HG02571 (cell line): ENCODE measurements around the gene AGAP2.
"Not testable (repeated sequence)": the region's sequence is repeated elsewhere in the genome, so short reads cannot be mapped to it uniquely, and the experiment has no call there.

Experiments
- ATAC-seq: cut with Tn5 transposase; IDR thresholded peaks from one replicate; pipeline ENCODE4 v1.9.1; 2021; ENCODE audit warnings: mild to moderate bottlenecking, moderate library complexity; ENCODE audit not compliant: unreplicated experiment

AGAP2 gene

DNA sequence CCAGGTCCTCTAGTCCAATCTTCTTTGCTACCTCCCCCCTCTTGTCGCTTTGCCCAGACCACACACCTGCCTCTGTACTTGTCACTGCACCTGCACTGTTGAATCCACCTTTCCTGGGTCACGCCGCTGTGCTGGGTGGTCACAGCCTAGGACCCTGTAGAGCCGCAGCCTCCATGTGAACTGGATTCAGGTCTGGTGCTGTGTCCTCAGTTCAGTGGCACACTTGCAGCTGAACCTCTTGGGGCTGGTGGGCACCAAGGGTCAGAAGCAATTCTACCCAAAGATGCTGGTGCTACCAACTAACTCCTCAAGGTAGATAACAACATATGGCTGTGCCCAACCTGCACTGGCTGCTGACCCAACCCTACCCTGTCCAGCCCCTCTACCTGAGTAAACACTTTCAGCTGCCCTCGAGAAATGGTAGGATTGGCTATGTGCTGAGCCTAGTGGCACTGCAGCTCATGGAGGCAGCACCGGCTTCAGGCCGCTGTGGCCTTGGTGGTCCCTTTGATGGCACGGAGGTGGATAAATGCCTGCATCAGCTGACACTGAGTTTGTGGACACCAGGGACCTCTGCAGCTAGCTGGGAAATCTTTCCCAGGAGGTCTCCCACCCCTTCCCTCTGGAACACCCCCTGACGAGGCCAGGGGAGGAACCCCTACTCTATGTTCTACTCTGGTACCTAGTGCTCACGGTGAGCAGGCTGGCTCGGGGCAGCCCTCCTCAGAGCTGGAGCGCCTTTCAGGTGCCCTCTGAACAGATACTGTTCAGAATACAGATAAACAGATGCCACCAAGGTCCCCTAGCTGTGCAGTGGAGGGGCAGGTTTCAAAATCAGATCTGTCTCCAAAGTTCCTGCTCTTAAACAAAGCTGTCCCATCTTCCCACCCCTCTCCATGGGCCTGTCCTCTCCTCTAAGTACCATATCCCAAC, 14.3 kb downstream of the AGAP2 start:
- no peak for ATAC-seq

DNA sequence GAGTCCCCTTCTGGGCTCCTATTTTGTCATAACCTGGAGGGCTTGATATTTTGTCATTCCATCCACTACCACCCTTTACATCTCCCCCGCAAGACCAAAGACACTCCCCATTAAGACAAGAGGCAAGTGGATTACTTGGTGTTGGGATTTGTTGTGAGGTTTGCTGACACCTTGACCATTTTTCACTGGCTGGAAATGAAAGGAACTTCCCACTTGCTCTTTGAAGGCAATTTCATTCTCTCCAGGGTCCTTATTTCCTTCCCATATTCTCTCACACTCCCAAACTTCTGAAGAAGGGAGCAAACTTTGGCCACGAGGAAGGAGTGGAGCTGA, 14.9 kb downstream of the AGAP2 start:
- no peak for ATAC-seq

GRCh38 chr12:57722716-57723629, 15.6 kb downstream of the AGAP2 start:
- no peak for ATAC-seq

GRCh38 chr12:57721846-57722608, 16.5 kb downstream of the AGAP2 start:
- ATAC-seq: not testable (repeated sequence)

DNA sequence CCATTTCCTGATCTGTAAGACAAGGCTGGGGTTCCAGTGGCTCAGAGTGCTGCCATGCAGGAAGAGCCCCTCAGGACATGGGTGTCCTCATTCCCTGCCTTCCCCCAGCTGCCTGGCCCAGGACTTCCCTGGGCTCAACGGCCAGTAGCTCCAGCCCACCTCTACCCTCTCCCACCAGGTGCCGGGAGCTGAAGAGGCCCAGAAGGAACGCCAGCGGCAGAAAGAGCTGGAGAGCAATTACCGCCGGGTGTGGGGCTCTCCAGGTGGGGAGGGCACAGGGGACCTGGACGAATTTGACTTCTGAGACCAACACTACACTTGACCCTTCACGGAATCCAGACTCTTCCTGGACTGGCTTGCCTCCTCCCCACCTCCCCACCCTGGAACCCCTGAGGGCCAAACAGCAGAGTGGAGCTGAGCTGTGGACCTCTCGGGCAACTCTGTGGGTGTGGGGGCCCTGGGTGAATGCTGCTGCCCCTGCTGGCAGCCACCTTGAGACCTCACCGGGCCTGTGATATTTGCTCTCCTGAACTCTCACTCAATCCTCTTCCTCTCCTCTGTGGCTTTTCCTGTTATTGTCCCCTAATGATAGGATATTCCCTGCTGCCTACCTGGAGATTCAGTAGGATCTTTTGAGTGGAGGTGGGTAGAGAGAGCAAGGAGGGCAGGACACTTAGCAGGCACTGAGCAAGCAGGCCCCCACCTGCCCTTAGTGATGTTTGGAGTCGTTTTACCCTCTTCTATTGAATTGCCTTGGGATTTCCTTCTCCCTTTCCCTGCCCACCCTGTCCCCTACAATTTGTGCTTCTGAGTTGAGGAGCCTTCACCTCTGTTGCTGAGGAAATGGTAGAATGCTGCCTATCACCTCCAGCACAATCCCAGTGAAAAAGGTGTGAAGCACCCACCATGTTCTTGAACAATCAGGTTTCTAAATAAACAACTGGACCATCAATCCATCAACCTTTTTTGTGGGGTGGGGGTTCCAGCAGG, 17.6 kb downstream of the AGAP2 start:
- no peak for ATAC-seq

- ATAC-seq: no peak
These were observed 18.6 kb downstream of the AGAP2 start for GRCh38 chr12:57719777-57720605.

DNA sequence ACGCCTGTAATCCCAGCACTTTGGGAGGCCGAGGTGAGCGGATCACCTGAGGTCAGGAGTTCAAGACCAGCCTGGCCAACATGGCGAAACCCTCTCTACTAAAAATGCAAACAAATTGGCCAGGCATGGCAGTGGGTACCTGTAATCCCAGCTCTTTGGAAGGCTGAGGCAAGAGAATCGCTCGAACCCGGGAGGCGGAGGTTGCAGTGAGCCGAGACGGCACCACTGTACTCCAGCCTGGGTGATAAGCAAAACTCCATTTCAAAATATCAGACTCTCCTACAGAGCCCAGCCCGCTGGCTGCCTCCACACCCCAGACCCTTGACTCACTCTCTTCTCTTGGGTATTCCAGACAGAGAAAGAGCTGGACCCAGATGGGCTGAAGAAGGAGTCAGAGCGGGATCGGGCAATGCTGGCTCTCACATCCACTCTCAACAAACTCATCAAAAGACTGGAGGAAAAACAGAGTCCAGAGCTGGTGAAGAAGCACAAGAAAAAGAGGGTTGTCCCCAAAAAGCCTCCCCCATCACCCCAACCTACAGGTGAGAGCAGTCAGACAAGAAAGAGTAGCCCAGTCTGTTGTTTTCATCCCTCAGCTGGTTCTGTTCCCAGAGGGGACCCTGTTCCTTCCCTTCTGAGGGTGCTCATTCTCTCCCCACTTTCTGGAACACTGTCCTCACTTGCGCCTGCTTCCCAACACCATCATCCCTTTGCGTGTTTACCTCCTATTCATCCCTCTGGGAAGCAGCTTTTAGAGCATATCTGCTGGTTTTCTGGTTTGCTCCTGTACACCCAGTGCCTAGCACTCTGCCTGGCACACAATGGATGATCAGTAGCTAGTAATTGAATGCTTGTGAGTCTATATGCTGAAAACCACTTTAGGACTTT, 19.7 kb downstream of the AGAP2 start:
- no peak for ATAC-seq

DNA sequence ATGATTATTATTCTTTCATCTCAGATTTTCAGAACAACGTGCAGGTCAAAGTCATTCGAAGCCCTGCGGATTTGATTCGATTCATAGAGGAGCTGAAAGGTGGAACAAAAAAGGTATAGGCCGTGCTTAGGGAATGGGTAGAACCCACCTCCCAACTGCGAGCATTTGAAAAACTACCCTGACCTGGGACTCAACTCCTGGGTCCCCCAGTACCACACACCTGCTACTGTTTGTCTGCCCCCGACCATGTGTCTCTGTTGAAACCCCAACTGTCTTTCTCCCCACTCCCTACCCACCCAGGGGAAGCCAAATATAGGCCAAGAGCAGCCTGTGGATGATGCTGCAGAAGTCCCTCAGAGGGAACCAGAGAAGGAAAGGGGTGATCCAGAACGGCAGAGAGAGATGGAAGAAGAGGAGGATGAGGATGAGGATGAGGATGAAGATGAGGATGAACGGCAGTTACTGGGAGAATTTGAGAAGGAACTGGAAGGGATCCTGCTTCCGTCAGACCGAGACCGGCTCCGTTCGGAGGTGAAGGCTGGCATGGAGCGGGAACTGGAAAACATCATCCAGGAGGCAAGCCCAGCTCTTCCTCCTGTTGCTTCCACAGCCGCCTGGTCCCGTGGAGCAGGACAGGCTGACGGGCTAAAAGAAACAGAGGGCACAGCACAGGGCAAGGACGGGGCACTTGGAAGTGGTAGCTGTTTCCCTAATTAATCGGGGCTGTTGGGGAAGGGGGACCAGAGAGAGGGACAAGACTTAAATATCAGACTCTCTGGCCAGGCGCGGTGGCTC, 20.5 kb downstream of the AGAP2 start:
- no peak for ATAC-seq

DNA sequence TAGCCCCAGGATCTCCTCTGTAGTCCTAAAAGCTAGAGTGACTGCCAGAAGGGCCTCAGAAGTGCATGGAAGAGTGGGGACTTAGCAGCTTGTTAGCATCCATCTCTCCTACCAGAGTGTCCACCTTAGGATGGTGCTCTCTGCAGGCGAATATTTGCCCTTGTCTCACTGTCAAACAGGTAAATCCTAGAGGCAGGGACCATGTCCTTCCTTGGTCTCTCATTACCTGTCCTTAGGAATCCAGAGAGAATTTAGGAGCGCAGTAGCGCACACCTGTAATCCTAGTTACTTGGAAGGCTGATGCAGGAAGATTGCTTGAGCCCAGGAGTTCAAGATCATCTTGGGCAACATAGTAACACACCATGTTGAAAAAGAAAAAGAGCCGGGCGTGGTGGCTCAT, 21.4 kb downstream of the AGAP2 start:
- ATAC-seq: no peak

GRCh38 chr12:57716305-57716704, 22.2 kb downstream of the AGAP2 start:
- no peak for ATAC-seq

DNA sequence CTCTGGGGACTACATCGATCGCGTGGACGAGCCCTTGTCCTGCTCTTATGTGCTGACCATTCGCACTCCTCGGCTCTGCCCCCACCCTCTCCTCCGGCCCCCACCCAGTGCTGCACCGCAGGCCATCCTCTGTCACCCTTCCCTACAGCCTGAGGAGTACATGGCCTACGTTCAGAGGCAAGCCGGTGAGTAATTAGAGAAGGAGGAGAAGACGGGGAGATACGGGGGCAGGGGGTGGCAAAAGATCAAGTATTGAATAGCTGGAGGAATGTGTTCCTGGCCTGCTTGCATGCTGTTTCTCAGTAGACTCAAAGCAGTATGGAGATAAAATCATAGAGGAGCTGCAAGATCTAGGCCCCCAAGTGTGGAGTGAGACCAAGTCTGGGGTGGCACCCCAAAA, 22.8 kb downstream of the AGAP2 start:
- ATAC-seq: no peak

- ATAC-seq: not testable (repeated sequence)
These were observed 23.4 kb downstream of the AGAP2 start for GRCh38 chr12:57715036-57715748.

- no peak for ATAC-seq
These were observed 25.3 kb downstream of the AGAP2 start for GRCh38 chr12:57713209-57713608.

DNA sequence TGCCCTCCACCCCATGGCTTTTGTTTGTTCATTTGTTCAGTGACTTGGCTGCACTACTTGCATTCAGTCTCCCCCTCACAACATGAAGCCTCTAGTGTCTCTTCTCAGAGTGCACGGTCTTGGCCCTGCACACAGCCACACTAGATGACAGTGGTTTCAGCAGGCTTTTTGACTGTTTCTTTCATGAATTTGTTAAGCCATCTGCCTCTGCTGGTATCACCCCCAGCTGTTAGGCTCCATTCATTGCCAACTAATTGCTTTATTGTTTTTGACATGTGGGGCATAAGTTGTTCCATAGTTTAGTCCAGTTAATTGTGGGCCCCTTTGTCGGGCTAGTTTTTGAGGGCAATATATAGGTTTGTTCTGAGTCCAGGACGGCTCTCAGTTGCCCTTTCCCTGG, 25.8 kb downstream of the AGAP2 start:
- no peak for ATAC-seq

GRCh38 chr12:57708296-57708695, 30.2 kb downstream of the AGAP2 start:
- ATAC-seq: no peak

DNA sequence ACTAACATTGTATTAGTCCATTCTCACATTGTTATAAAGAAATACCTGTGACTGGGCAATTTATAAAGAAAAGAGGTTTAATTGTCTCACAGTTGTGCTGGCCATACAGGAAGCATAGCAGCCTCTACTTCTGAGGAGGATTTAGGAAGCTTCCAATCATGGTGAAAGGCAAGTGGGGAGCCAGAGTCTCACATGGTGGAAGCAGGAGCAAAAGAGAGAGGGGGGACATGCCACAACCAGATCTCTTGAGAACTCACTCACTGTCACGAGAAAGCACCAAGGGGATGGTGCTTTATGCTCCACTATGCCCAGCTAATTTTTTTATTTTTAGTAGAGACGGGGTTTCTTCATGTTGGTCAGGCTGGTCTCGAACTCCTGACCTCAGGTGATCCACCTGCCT, 31.3 kb downstream of the AGAP2 start:
- ATAC-seq: no peak

GRCh38 chr12:57700317-57700716, 38.2 kb downstream of the AGAP2 start:
- ATAC-seq: no peak
